Right atrium auricular region (tissue), 2 donors: ENCODE data around the gene LAMTOR3. TPM values are rescaled to one million over a fixed set of nuclear protein-coding genes. Genes with fewer than 3 reads are reported as not detected.

ENCODE experiments used
- DNase-seq: peaks from one replicate; pipeline ENCODE4 v3.0.0-alpha.2; 2019; ENCODE audit warnings: low spot score
- H3K27ac ChIP-seq, 2 donors: fragments of 200-600 bp; sonication (generic); 1 replicate in 1 of 2; 2 replicates in 1 of 2; pipeline ENCODE4 v1.5.1; 2016 to 2019
- H3K27me3 ChIP-seq, 2 donors: fragments of 200-600 bp; sonication (generic); one replicate each; pipeline versions ENCODE4 v1.5.1 to v1.6.0; 2017 to 2019
- H3K36me3 ChIP-seq: fragments of 200-600 bp; sonication (generic); one replicate; pipeline ENCODE4 v1.5.1; 2016
- H3K4me1 ChIP-seq, 2 donors: fragments of 200-600 bp; sonication (generic); one replicate each; pipeline versions ENCODE4 v1.5.1 to v1.6.0; 2017 to 2019
- H3K4me3 ChIP-seq, 2 donors: fragments of 200-600 bp; sonication (generic); 1 replicate in 1 of 2; 2 replicates in 1 of 2; pipeline ENCODE4 v1.5.1; 2017 to 2019; ENCODE audit warnings: mild to moderate bottlenecking in 1 of 2, moderate library complexity in 1 of 2
- H3K9me3 ChIP-seq, 2 donors: fragments of 200-600 bp; sonication (generic); one replicate each; pipeline ENCODE4 v1.5.1; 2019
- total RNA-seq, 2 donors: library from RNA; depleted of rRNA; stranded (reverse); fragments of >200 nt; gene quantifications; one replicate each; pipeline ENCODE4 v1.1.0, GENCODE V29; 2016
- TF ChIP-seq, protein P1 (sequence below), 2 donors: fragments of 200-600 bp; sonication (generic); IDR thresholded peaks; one replicate each; pipeline ENCODE4 v1.5.1; 2019; ENCODE audit warnings: antibody characterized with exemption in 2 of 2

The LAMTOR3 gene
- total RNA-seq, 2 donors from 2014 or later: 21.8 to 38.9 TPM

- no peaks in the 10 kb centered on the region for H3K4me1 ChIP-seq
- no peak for DNase-seq
- TF ChIP-seq, protein P1, sequence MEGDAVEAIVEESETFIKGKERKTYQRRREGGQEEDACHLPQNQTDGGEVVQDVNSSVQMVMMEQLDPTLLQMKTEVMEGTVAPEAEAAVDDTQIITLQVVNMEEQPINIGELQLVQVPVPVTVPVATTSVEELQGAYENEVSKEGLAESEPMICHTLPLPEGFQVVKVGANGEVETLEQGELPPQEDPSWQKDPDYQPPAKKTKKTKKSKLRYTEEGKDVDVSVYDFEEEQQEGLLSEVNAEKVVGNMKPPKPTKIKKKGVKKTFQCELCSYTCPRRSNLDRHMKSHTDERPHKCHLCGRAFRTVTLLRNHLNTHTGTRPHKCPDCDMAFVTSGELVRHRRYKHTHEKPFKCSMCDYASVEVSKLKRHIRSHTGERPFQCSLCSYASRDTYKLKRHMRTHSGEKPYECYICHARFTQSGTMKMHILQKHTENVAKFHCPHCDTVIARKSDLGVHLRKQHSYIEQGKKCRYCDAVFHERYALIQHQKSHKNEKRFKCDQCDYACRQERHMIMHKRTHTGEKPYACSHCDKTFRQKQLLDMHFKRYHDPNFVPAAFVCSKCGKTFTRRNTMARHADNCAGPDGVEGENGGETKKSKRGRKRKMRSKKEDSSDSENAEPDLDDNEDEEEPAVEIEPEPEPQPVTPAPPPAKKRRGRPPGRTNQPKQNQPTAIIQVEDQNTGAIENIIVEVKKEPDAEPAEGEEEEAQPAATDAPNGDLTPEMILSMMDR (IDR thresholded peaks at IDR 0.05): no peak
- no peak overlapping the region for H3K4me3 ChIP-seq
- H3K27me3 ChIP-seq: no peaks in the 10 kb centered on the region
- no peak overlapping the region for H3K27ac ChIP-seq
- no peaks in the 10 kb centered on the region for H3K9me3 ChIP-seq
- H3K36me3 ChIP-seq: peaks cover 14% of the 10 kb centered on the region
Observed at GRCh38 chr4:99918656-99919055, 24.4 kb upstream of the LAMTOR3 start.

- H3K36me3 ChIP-seq: peaks cover 9% of the 10 kb centered on the region
Observed at GRCh38 chr4:99917575-99917974, 23.3 kb upstream of the LAMTOR3 start.

DNA sequence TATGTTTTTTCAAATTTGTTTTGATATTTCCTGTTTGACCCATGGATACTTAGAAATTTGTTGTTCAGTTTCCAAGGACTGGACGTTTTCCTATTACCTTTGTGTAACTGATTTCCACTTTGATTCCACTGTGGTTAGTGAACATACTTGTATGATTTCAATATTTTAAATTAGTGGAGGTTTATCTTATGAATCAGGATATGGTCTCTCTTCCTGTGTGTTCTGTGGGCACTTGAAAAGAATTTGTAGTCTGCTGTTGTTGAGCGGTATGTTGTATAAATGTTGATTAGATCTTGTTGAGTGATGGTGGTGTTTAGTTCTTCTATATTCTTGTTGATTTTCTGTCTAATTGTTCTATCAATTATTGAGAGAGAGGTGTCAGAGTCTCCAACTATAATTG is 21.2 kb upstream of the LAMTOR3 start:
- no peak for DNase-seq
- no peaks in the 10 kb centered on the region for H3K4me1 ChIP-seq
- H3K27me3 ChIP-seq: no peaks in the 10 kb centered on the region
- no peak overlapping the region for H3K4me3 ChIP-seq
- H3K36me3 ChIP-seq: peaks cover 8% of the 10 kb centered on the region
- H3K27ac ChIP-seq: no peak overlapping the region
- TF ChIP-seq, protein P1 (IDR thresholded peaks at IDR 0.05): no peak
- H3K9me3 ChIP-seq: no peaks in the 10 kb centered on the region

More at GRCh38 chr4:99917575-99917974, 23.3 kb upstream of the LAMTOR3 start:
- Histone ChIP-seq H3K27ac (no peak overlapping the region), H3K9me3 (no peaks in the 10 kb centered on the region), H3K4me1 (no peaks in the 10 kb centered on the region), H3K4me3 (no peak overlapping the region), H3K27me3 (no peaks in the 10 kb centered on the region)
- TF ChIP-seq, protein P1 (IDR thresholded peaks at IDR 0.05): no peak
- no peak for DNase-seq

GRCh38 chr4:99894998-99895397 is 771 bp upstream of the LAMTOR3 start:
- Histone ChIP-seq H3K36me3 (no peaks in the 10 kb centered on the region), H3K4me1 (peaks cover 0 to 32% of the 10 kb centered on the region in 2 donors), H3K4me3 (peak overlapping the region; percentile 77 to 99), H3K9me3 (no peaks in the 10 kb centered on the region), H3K27ac (peak overlapping the region; percentile 82 to 86), H3K27me3 (no peaks in the 10 kb centered on the region)
- TF ChIP-seq, protein P1 (IDR thresholded peaks at IDR 0.05): no peak
- no peak for DNase-seq

DNA sequence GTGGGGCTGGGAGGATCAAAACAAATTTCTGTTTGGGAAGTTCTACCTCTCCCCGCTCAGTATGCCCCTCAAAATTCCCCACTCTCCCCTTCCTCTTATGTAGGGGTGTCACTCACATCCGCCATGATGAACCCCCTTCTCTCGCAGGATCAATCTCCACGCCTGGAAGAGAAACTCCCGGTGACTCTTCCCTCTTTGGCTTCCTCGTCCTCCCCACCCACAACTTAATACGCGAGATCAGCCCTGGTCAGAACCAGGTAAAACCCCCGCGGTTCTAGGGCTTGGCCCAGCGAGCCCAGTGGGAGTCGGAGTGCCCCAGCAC is 427 bp downstream of the LAMTOR3 start:
- Histone ChIP-seq H3K27ac (peak overlapping the region; percentile 82 to 86), H3K36me3 (no peaks in the 10 kb centered on the region), H3K4me3 (peak overlapping the region; percentile 77 to 99), H3K9me3 (no peaks in the 10 kb centered on the region), H3K4me1 (peaks cover 0 to 32% of the 10 kb centered on the region in 2 donors), H3K27me3 (no peaks in the 10 kb centered on the region)
- TF ChIP-seq, protein P1 (IDR thresholded peaks at IDR 0.05): no peak
- DNase-seq: no peak

DNA sequence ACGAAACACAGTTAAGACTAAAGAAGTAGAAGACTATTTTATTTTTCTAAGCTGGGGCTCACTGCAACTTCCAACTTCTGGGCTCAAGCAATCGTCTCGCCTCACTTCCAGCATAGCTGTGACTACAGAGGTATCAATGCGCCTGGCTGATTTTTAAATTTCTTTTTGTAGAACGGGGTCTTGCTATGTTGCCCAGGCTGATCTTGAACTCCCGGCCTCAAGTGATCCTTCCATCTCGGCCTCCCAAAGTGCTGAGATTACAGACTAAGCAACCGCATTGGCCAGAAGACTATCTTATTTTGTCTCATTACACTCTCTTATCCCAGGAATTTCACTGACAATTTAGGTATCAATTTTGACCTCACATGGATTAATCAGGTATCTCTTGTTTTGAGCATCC is 1.2 kb downstream of the LAMTOR3 start:
- Histone ChIP-seq H3K9me3 (no peaks in the 10 kb centered on the region), H3K27ac (peak overlapping the region in 1 of 2 donors; percentile 86), H3K27me3 (no peaks in the 10 kb centered on the region), H3K4me1 (peaks cover 0 to 35% of the 10 kb centered on the region in 2 donors), H3K4me3 (peak overlapping the region; percentile 77 to 99), H3K36me3 (no peaks in the 10 kb centered on the region)
- TF ChIP-seq, protein P1 (IDR thresholded peaks at IDR 0.05): no peak
- no peak for DNase-seq
